DOHH2 (cell line): ENCODE data around the gene ST7.

ENCODE experiments used
- EZH2phosphoT487 ChIP-seq: fragments of 200-600 bp; sonication (generic); IDR thresholded peaks from 2 replicates; pipeline ENCODE4 v1.6.1; 2017; ENCODE audit warnings: borderline replicate concordance, mild to moderate bottlenecking, antibody characterized with exemption, low read length, moderate library complexity, mixed read lengths
- TF ChIP-seq, protein P1 (sequence below): fragments of 200-600 bp; sonication (generic); IDR thresholded peaks from one replicate; pipeline ENCODE4 v1.5.1; 2014; ENCODE audit warnings: antibody characterized with exemption, mild to moderate bottlenecking, low read depth, low read length; ENCODE audit not compliant: poor library complexity, severe bottlenecking

DNA sequence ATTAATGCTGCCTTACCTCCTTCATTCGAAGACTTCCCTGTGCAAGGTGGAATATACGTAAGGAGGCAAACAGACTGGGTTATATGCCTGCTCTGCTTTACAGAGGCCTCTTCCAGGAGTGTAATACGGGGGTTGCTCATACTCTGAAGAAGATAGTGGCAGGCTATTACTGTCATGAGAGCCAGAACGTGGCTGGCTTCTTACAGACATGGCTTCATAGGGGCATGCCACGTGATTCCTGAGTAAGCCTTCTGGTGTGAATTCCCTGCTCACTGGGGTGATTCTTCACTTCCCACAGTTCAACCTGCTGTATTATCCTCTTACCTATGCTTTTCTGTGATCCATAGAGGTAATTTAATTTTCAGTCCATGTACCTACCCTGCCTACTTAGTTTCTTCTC lies 141.8 kb downstream of the ST7 start:
- TF ChIP-seq, protein P1, sequence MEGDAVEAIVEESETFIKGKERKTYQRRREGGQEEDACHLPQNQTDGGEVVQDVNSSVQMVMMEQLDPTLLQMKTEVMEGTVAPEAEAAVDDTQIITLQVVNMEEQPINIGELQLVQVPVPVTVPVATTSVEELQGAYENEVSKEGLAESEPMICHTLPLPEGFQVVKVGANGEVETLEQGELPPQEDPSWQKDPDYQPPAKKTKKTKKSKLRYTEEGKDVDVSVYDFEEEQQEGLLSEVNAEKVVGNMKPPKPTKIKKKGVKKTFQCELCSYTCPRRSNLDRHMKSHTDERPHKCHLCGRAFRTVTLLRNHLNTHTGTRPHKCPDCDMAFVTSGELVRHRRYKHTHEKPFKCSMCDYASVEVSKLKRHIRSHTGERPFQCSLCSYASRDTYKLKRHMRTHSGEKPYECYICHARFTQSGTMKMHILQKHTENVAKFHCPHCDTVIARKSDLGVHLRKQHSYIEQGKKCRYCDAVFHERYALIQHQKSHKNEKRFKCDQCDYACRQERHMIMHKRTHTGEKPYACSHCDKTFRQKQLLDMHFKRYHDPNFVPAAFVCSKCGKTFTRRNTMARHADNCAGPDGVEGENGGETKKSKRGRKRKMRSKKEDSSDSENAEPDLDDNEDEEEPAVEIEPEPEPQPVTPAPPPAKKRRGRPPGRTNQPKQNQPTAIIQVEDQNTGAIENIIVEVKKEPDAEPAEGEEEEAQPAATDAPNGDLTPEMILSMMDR, result no peak
- no peak for TF ChIP-seq EZH2phosphoT487
